Measurements from ENCODE around the gene ITPR3.
A peak's percentile ranks its signal among the peaks of the same experiment; 100 is the strongest.

The ITPR3 gene

DNA sequence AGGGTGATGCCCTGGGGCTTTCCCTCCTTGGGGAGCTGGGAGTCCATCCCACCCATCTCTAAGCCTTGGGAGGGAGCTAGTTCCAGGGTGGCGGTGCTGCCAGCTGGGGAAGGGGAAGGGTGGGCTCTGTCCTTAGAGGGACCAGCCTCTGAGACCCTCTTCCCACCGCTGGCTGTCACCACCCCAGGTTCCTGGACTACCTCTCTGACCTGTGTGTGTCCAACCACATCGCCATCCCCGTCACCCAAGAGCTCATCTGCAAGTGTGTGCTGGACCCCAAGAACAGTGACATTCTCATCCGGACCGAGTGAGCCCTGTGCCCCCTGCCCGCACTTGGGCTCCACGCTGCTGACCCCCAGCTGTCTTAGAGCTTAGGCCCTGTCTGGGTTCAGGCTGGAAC, 47.2 kb downstream of the ITPR3 start:
- Histone ChIP-seq H3K4me3 (replicated peaks; ENCODE audit: low read depth, low read length) (no peak overlapping the region), H3K36me3 (ENCODE audit: control insufficient read depth, insufficient read depth, low read length) (peaks cover 37% of the 10 kb centered on the region), H3K27me3 (replicated peaks; ENCODE audit: control insufficient read depth, insufficient read depth, low read length) (no peaks in the 10 kb centered on the region)
- no peak for DNase-seq (ENCODE audit: extremely low read depth, insufficient read length)
- no peak for TF ChIP-seq CTCF (IDR thresholded peaks at IDR 0.05; ENCODE audit: insufficient read depth, low read length, poor library complexity, severe bottlenecking)

GRCh38 chr6:33668914-33669313, 47.8 kb downstream of the ITPR3 start:
- Histone ChIP-seq H3K36me3 (ENCODE audit: control insufficient read depth, insufficient read depth, low read length) (peaks cover 43% of the 10 kb centered on the region), H3K4me3 (replicated peaks; ENCODE audit: low read depth, low read length) (no peak overlapping the region), H3K27me3 (replicated peaks; ENCODE audit: control insufficient read depth, insufficient read depth, low read length) (no peaks in the 10 kb centered on the region)
- no peak for TF ChIP-seq CTCF (IDR thresholded peaks at IDR 0.05; ENCODE audit: insufficient read depth, low read length, poor library complexity, severe bottlenecking)
- peak; percentile 62 for DNase-seq (ENCODE audit: extremely low read depth, insufficient read length)

DNA sequence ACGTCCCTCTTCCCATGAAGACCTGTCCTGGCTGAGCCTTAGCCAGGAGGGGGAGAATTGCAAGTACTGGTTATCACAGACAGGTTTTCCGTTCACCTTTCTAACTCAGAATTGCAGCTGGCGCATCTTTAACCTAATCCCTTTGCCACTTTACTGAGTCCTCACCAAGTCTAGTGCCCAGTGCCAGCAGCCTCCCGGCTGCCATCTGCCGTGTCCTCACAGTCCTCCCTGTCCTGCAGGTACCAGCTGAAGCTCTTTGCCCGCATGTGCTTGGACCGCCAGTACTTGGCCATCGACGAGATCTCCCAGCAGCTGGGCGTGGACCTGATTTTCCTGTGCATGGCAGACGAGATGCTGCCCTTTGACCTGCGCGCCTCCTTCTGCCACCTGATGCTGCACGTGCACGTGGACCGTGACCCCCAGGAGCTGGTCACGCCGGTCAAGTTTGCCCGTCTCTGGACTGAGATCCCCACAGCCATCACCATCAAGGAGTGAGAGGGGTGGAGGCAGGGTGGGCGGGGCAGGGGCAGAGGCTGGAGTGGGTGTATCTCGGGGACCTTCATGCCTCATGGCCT, 49.1 kb downstream of the ITPR3 start:
- Histone ChIP-seq H3K27me3 (replicated peaks; ENCODE audit: control insufficient read depth, insufficient read depth, low read length) (no peaks in the 10 kb centered on the region), H3K36me3 (ENCODE audit: control insufficient read depth, insufficient read depth, low read length) (peaks cover 39% of the 10 kb centered on the region), H3K4me3 (replicated peaks; ENCODE audit: low read depth, low read length) (no peak overlapping the region)
- TF ChIP-seq CTCF (IDR thresholded peaks at IDR 0.05; ENCODE audit: insufficient read depth, low read length, poor library complexity, severe bottlenecking) = no peak
- DNase-seq (ENCODE audit: extremely low read depth, insufficient read length) = no peak

DNA sequence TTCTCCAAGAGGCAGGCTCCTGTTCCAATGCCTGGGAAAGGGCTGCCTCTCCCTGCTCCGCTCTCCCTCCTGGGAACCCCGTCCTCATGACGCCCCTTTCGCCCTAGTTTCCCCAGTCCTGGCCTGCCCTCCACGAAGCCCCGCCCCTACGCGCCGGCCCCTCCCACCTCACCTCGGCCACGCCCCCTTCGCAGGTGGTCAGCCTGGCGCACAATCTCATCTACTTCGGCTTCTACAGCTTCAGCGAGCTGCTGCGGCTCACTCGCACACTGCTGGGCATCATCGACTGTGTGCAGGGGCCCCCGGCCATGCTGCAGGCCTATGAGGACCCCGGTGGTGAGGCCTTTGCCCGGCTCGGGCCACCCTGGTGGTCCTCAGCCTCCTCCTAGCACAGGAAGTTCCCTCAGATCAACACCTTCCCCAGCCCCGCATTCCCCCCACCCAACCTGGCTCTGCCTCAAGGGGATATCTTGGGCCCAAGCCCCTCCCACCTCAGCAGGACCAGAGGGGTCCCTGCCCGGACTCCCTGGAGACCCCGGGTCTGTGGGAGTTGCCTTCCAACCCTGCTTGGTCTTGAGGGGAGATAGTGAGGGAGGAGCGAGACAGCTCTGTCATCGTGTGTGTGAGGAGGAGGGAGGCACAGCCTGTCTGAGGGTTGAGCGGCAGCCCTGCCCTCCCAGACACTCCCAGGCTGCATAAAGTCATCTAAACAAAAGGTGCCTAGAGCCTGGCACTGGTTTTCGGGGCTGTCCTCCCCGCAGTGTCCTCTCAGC, 50.0 kb downstream of the ITPR3 start:
- TF ChIP-seq CTCF (IDR thresholded peaks at IDR 0.05; ENCODE audit: insufficient read depth, low read length, poor library complexity, severe bottlenecking) = no peak
- Histone ChIP-seq H3K4me3 (replicated peaks; ENCODE audit: low read depth, low read length) (no peak overlapping the region), H3K27me3 (replicated peaks; ENCODE audit: control insufficient read depth, insufficient read depth, low read length) (no peaks in the 10 kb centered on the region), H3K36me3 (ENCODE audit: control insufficient read depth, insufficient read depth, low read length) (peaks cover 41% of the 10 kb centered on the region)
- DNase-seq (ENCODE audit: extremely low read depth, insufficient read length) = no peak

DNA sequence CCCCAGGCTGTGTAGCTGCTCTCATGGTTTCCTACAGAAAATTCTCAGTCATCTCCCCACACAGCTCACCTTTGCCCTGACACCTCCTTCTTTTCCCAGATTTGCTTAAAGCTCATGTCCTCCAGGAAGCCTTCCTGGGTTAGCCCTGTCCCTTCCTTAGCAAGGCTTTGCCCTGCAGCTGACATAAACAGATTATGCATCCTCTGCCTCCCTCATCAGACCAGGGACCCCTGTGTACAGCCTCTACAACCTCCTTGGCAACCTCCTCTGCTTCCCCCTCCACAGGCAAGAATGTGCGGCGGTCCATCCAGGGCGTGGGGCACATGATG, 50.6 kb downstream of the ITPR3 start:
- Histone ChIP-seq H3K27me3 (replicated peaks; ENCODE audit: control insufficient read depth, insufficient read depth, low read length) (no peaks in the 10 kb centered on the region), H3K36me3 (ENCODE audit: control insufficient read depth, insufficient read depth, low read length) (peaks cover 44% of the 10 kb centered on the region), H3K4me3 (replicated peaks; ENCODE audit: low read depth, low read length) (no peak overlapping the region)
- no peak for DNase-seq (ENCODE audit: extremely low read depth, insufficient read length)
- no peak for TF ChIP-seq CTCF (IDR thresholded peaks at IDR 0.05; ENCODE audit: insufficient read depth, low read length, poor library complexity, severe bottlenecking)

Data from GM06990 (cell line).